HG03108 (cell line): ENCODE data around the gene ALAD.
"Not testable (repeated sequence)": the region's sequence is repeated elsewhere in the genome, so short reads cannot be mapped to it uniquely, and the experiment has no call there.

Source experiments
- ATAC-seq: cut with Tn5 transposase; IDR thresholded peaks from one replicate; pipeline ENCODE4 v1.9.1; 2021; ENCODE audit warnings: moderate library complexity; ENCODE audit not compliant: unreplicated experiment

Gene ALAD

DNA sequence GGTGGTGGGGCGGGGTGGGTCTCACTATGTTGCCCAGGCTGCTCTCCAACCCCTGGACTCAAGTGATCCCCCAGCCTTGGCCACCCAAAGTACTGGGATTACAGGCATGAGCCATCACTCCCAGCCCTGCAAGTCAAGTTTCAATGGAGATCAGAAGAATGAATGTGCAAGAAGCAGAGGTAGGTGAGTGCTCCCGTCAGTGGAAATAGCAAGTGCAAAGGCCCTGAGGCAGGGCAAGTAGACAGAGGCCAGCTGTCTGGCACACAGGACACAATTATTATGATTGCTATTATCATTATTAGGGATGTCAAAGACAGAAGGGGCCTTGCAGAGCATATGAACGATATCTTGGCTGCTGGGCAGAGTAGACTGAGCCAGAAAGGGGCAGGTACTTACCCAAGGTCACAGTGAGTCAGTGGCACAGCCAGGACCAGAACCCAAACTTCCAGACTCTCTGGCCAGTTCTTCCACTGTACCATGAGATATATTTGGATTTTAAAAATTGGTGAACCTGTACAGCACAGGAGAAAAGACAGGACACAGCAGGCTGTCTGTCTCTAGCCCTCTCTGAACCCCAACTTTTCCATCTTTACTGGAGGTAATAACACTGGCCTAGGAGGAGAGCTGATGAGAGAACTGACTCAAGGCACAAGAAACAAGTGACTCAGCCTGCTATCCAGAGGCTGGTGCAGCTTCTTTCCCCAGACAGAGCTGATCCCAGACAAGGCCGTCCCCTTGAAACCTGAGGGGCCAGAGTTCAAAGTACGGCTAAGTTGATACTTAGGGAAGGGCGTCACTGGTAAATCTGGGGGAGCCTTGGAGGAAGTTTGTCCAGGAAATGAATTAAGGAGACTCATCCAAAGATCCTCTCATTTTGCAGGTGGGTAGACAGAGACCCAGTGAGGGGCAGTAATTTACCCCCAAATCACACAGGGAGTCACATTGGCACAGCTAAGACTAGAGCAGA is 25.7 kb downstream of the ALAD start:
- ATAC-seq: no peak

DNA sequence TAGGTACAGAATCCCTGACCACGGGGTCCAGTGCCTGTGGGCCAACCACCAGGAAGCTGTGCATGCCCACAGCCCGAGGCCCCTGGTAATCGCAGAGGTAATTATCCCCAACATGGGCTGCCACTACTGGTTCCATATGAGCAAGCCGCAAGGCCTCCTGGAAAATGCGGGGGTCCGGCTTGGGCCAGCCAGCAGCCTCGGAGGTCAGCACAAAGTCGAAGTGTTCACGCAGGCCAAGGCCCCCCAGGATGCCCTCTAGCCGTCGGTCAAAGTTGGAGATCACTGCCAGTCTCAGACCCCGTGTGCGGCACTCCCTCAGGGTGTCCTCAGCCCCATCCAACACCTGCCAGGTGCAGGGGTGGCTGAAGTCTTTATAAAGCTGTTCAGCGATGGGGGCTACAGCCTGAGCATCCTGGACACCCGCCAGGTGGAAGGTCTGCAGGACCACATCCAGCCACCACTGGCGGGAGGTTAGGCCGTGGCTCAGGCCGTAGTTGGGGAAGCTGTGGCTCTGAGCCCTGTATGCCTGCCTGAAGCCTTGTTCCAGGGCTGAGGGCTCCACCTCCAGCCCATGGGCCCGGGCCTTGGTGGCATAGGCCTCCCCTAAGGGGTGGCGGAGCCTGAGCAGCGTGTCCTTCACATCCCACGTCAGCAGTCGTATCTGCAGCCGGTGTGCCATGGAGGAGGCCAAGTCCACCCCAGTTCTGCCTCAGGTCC is 27.2 kb downstream of the ALAD start:
- ATAC-seq: no peak

DNA sequence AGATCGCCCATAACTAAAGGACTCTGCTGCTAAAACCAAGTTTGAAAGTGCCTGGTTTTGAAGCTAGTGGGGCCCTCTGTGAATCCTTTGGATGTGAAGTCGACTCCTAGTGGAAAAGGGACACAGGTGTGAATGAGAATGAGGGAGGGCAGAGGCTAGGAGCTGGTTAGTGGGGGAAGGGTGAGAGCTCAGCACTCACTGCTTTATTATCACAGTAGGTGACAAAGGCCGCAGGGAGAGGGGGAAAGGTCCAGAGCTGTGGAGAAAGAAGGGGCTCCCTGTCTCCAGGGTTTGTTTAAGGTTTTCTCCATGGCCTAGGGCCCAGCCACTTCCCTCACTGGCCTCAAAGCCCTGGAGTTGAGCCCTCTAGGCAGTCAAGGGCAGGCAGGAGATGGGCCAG is 27.8 kb downstream of the ALAD start:
- no peak for ATAC-seq

DNA sequence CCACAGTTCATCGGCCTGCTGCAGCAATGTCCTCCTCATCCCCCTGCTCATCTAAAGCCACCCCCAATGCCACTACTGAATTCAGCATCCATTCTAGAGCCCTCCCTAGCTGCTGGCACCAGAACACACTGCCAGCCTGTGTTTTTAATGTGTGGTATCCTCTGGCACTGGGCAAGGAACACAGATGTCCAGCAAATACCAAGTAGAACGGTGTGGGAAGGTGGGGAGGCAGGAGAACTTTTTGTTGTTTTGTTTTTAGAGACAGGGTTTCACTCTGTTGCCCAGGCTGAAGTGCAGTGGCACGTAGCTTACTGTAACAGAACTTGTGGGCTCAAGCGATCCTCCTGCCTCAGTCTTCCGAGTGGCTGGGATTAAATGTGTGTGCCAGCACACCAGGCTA is 29.0 kb downstream of the ALAD start:
- no peak for ATAC-seq

DNA sequence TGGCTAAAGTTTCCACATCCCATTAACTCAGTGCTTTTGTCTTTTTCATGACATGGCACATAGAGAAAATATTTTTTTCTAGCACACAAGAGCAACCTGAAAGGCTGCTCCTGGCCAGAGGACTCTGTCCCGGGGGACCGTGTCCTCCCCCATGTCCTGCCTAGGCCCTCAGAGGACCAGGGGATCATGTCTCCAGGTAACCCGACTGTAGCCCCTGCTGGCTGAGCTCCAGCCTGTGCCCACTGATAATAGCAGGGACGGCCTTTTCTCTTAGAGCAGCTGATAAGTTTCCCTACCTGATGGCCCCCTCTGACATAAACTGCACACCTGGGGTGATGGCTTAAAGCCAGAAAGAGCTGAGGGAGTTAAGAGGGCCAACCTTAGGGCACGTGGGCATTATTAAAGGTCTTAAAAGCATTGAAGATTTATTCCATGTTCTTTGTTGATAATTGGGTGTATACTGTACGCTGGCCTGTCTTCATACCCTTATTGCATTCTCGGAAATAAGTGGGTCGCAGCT is 30.2 kb downstream of the ALAD start:
- no peak for ATAC-seq

DNA sequence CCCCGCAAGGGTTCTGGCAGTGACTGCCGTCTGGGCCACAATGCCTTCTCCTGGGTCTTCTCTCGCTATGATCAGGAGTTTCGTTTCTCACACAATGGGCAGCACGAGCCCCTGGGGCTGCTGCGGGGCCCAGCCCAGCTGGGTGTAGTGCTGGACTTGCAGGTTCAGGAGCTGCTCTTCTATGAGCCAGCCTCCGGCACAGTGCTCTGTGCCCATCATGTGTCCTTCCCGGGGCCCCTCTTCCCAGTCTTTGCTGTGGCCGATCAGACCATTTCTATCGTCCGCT is 31.3 kb downstream of the ALAD start:
- ATAC-seq: no peak

DNA sequence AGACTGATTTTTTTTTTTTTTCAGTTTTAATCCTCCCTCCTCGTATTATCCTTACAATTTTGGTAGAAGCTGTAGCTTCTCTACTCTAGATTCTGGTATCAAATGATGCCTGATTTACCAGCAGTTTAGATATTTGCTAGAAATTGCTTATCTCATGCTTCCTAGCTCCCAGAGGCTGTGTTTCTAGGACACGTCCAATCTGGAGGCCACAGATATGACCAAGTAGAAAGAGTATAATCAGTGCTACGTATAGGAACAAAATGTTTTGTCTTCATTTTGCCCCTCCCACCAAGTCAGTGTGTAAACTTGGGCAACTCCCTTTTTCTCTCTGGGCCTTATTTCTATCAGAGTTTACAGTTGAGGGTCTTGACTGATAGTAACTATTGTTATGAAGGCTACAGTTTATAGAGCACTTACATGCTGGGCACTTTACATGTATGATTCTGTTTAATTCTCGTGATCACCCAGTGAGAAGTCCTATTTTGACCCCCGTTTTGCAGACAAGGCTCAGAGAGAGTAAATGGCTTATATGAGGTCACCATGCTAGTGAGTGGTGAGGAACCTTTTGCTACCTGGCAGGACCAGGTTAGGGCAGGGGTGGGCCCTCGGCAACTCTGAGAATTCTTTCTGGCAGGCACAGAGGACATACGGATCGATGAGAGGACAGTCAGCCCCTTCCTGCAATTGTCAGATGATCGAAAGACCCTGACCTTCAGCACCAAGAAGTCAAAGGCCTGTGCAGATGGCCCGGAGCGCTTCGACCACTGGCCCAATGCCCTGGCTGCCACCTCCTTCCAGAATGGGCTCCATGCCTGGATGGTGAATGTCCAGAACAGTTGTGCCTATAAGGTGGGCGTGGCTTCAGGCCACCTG is 31.9 kb downstream of the ALAD start:
- no peak for ATAC-seq

DNA sequence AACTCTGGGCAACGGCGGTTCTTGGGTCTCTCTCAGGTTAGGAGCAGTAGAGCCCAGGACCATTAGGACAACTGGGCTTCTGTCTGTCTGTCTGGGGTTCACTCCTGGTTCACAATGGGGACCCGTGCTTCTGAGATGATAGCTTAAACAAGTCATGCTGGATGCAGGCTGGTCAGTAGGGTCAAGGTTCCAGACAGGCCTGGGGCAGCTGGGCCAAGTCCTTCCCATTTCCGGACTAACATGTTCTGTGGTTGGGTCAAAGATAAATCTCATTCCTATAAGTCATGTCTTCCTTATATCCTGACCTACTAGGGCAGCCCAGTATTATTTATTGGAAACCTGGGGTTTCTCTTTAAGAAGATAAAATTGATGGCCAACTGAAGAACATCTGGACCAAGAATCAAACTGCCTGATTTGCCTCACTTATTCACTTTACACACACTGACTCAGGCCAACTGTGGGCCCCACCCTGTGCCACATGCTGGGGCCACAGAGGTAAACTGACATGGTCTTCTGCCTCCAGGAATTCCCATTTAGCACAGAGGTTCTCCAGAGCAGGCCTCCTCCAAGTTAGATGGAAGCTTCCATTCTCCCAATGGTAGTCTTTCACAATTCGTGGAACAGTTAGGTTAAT is 32.6 kb downstream of the ALAD start:
- no peak for ATAC-seq

DNA sequence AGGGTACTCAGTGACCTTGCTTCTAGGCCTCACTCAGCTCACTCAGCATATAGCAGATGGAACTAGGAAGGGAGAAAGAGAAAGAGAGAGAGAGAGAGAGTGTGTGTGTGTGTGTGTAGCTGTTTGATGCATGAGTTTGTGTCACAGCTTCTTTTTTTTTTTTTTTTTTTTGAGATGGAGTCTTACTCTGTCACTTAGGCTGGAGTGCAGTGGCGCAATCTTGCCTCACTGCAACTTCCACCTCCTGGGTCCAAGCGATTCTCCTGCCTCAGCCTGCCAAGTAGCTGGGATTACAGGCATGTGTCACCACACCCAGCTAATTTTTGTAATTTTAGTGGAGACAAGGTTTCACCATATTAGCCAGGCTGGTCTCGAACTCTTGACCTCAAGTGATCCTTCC is 35.4 kb downstream of the ALAD start:
- not testable (repeated sequence) for ATAC-seq

DNA sequence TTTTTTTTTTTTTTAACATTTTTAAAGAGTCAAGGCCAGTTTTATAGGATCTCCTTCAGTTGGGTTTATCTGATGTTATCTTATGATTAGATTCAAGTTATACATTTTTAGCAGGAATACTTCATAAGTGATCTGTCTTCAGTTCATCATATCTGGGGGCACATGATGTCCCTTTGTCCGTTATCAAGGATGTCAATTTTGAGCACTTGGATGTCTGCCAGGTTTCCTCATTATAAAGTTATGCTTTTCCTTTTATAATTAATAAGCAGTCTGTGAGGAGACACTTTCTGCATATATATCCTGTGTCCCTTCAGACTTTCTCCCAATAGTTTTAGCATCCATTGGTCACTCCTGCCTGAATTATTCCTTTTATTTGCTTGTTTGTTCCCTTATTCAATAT is 36.1 kb downstream of the ALAD start:
- ATAC-seq: no peak

DNA sequence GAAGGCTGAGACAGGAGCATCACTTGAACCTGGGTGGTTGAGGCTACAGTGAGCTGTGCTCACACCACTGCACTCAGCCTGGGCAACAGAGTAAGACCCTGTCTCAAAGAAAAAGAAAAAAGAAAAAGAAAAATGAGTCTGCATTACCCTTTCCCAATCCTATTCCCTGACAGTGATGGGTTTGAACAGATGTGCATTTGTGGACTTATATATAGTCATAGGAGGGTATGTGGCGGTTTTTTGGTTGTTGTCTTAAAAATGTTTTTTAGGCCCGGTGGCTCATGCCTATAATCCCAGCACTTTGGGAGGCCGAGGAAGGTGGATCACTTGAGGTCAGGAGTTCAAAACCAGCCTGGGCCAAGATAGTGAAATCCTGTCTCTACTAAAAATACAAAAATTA is 37.7 kb downstream of the ALAD start:
- no peak for ATAC-seq

DNA sequence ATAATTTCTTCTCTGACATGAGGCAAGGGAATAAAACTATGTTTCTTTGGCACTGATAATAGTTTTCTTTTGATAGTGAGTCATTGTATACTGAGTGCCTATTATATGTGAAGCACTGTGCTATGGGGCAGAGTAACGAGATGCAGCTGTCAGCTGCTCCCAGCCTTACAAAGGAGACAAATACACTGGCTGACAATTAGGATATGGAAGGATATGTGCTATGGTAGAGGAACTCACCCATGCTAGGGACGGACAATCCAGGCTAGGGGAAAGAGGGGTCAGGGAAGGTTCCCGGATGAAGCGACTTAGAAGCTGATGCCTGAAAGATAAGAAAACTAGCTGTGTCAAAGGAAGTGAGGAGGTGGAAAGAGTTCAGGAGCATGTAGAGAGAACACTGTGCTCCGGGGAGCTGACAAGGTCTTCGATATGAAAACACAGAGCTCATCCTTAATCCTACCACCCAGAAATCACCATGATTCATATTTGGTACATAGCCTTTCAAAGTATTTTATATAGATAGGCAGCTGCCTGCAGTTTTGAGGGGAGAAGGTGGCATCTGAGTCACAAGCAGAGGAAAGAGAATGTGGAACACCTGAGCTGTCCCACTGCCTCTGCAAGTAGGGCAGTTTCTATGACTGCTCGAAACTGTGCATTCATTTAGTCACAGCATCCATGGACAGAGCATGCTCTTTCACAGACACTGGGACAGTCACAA is 39.6 kb downstream of the ALAD start:
- ATAC-seq: no peak

DNA sequence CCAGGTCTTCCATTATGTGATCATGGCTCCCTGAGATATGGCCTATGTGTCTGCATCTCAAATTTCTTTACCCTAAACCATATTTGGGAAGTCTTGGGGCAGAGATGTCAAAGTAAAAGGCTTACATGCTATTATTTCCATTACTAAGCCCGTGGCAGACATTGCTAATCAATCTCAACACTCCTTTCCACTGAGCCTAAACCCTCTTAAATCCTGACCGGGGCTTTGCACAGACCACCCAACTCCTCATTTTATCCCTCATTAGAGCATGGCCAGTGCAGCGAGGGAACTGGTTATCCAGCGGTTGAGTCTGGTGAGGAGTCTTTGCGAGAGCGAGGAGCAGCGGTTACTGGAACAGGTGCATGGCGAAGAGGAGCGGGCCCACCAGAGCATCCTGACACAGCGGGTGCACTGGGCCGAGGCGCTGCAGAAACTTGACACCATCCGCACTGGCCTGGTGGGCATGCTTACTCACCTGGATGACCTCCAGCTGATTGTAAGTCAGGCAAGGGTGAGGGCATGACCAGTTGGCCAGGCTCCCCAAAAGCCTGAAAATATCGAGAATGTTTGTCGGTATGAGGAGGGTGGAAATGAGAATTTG is 40.7 kb downstream of the ALAD start:
- ATAC-seq: no peak

DNA sequence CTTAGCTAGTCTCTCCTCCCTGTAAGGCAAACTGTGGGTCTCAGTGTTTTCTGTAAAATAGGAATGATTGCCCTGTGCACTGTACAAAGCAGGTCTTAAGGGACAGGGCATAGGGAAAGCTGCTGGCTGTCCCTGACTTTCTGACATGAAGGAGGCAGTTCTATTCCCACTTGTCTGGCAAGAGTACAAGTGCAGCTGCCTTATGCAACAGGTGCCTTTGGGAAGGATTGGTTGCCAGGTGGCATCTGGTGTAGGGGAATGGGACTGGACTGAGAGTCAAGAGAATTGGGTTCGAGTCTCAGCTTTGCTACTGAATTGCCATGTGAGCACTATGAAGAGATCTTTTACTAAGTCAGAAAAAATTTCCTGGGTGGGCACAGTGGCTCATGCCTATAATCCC is 41.7 kb downstream of the ALAD start:
- ATAC-seq: no peak

DNA sequence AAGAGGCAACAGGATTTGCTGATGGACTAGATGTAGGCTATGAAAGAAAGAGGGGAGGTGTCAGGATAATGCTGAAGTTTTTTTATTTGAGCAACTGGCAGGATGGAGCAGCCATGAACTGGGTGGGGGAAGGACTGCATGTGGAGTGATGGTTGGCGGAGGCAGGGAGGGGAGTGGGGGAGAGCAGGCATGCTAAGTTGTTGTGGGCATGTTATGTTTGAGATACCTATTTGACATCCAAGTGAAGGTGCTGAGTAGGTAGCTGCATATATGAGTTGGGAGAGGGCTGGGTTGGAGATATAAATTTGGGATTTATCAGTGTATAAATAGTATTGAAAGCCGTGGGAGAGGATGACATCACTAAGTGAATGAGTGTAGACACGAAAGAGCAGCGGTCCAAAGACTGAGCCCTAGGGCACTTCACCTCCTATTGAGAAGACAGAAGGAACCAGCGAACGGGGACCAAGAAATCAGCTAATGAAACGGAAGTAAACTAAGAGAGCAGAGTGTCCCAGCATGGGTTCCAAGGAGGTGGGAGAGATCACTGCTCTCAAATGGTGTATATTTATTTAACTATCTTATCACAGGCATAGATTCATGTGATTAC is 44.3 kb downstream of the ALAD start:
- no peak for ATAC-seq

DNA sequence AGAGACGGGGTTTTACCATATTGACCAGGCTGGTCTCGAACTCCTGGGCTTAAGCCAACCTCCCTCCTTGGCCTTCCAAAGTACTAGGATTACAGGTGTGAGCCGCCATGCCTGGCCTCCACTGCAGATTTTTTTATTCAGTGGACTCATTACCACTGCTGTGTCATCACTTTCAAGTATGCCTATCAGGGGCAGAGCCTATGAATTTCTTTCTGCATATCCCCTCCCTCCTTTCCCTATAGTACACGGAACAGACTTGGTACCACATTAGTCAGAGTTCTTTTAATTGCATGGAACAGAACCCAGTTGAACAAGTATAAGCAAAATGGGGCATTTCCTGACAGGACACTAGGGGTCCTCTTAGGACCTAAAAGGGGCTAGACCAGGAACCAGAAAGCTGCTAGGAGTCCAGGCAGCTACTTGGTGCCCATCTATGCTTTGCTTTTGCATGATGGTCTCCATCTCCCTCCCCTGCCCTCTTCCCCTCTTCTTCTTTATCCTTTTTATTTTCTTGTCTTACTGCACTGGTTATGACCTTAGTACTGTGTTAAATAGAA is 46.0 kb downstream of the ALAD start:
- ATAC-seq: no peak

DNA sequence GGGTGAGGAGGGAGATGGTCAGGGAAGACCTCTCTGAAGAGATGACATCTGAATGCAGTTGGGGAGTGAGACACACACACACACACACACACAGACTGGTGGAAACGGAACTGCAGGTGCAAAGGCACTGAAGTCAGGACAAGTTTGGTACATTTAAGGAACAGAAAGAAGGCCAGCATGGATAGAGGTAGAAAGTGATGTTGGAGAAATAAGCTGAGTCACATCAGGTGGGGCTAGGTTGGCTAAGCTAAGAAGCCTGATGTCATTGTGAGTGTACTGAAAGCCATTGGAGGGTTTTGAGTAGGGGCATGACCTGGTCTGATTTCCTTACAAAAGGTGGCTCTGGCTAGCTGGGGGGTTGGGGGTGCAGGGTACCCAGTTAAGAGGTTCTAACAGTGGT is 48.7 kb downstream of the ALAD start:
- ATAC-seq: no peak

DNA sequence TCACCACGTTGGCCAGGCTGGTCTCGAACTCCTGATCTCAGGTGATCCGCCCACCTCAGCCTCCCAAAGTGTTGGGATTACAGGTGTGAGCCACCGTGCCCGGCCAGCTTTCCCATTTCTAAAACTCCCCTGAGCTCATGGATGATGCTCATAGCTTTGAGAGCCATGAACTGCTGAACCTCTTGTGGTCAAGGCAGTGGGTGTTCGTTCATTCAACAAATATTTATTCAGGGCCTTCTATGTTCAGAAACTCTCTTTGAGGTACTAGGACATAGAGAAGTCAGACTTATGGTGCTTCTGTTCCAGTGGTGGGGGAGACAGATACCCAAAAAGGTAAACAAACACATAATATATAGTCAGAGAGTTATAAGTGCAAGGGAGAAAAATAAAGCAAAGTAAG is 49.1 kb downstream of the ALAD start:
- ATAC-seq: no peak

DNA sequence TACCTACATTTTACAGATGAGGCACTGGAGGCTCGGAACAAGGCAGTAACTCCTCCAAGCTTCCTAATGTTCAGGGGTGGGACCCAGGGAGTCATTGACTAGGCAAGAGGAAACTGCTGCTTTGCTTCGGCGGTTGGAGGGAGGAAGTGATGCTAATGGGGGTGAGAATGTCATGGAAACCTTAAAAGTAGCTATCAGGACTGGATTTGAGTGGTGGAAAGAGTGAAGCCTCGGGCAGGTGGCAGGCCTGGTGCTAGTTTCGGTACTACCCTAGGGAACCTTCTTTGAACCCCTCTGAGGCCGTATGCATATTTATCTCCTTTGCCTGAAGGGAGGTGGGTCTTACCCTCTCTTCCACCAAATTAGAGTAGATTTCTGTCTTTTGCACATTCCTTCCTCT is 50.1 kb downstream of the ALAD start:
- ATAC-seq: no peak
